ENCODE measurements around the gene SLC8A1.

The SLC8A1 gene

GRCh38 chr2:40439473-40439872 is 12.4 kb downstream of the SLC8A1 start:
- H3K36me3 ChIP-seq (ENCODE audit: insufficient read depth, low read length), result no peaks in the 10 kb centered on the region
- H3K4me3 ChIP-seq, result no peak overlapping the region
- DNase-seq (ENCODE audit: low read depth, low spot score), result no peak
- H3K27ac ChIP-seq, result no peak overlapping the region
- H3K9ac ChIP-seq (ENCODE audit: insufficient read length), result no peak overlapping the region
- no peaks in the 10 kb centered on the region for H3K9me3 ChIP-seq (ENCODE audit: low read depth, low read length)
- no peak for TF ChIP-seq EZH2 (IDR thresholded peaks at IDR 0.05)
- no peak for TF ChIP-seq POLR2AphosphoS5 (IDR thresholded peaks at IDR 0.05; ENCODE audit: borderline replicate concordance, low read depth, low read length)
- TF ChIP-seq FOXP2 (optimal IDR thresholded peaks at IDR 0.05; ENCODE audit: control extremely low read depth, extremely low read length, insufficient read depth), result no peak

GRCh38 chr2:40436093-40436475 is 15.8 kb downstream of the SLC8A1 start:
- Histone ChIP-seq H3K9ac (ENCODE audit: insufficient read length) (no peak overlapping the region), H3K4me3 (no peak overlapping the region), H3K27ac (no peak overlapping the region), H3K9me3 (ENCODE audit: low read depth, low read length) (no peaks in the 10 kb centered on the region), H3K36me3 (ENCODE audit: insufficient read depth, low read length) (no peaks in the 10 kb centered on the region)
- TF ChIP-seq FOXP2 (optimal IDR thresholded peaks at IDR 0.05; ENCODE audit: control extremely low read depth, extremely low read length, insufficient read depth) (no peak), POLR2AphosphoS5 (IDR thresholded peaks at IDR 0.05; ENCODE audit: borderline replicate concordance, low read depth, low read length) (no peak), EZH2 (IDR thresholded peaks at IDR 0.05) (no peak)
- DNase-seq (ENCODE audit: low read depth, low spot score), result no peak

- no peak for TF ChIP-seq POLR2AphosphoS5 (IDR thresholded peaks at IDR 0.05; ENCODE audit: borderline replicate concordance, low read depth, low read length)
- TF ChIP-seq EZH2 (IDR thresholded peaks at IDR 0.05), result no peak
- no peak for TF ChIP-seq FOXP2 (optimal IDR thresholded peaks at IDR 0.05; ENCODE audit: control extremely low read depth, extremely low read length, insufficient read depth)
- no peak overlapping the region for H3K4me3 ChIP-seq
- DNase-seq (ENCODE audit: low read depth, low spot score), result no peak
Measured at GRCh38 chr2:40435426-40436092, 16.3 kb downstream of the SLC8A1 start.

GRCh38 chr2:40434731-40435271 is 17.1 kb downstream of the SLC8A1 start:
- no peak for DNase-seq (ENCODE audit: low read depth, low spot score)

More at GRCh38 chr2:40435426-40436092, 16.3 kb downstream of the SLC8A1 start:
- no peak overlapping the region for H3K27ac ChIP-seq
- no peak overlapping the region for H3K9ac ChIP-seq (ENCODE audit: insufficient read length)
- H3K36me3 ChIP-seq (ENCODE audit: insufficient read depth, low read length), result no peaks in the 10 kb centered on the region
- no peaks in the 10 kb centered on the region for H3K9me3 ChIP-seq (ENCODE audit: low read depth, low read length)

GRCh38 chr2:40433736-40434135 is 18.2 kb downstream of the SLC8A1 start:
- no peak for TF ChIP-seq POLR2AphosphoS5 (IDR thresholded peaks at IDR 0.05; ENCODE audit: borderline replicate concordance, low read depth, low read length)
- TF ChIP-seq EZH2 (IDR thresholded peaks at IDR 0.05), result no peak
- no peak for TF ChIP-seq FOXP2 (optimal IDR thresholded peaks at IDR 0.05; ENCODE audit: control extremely low read depth, extremely low read length, insufficient read depth)
- Histone ChIP-seq H3K9ac (ENCODE audit: insufficient read length) (no peak overlapping the region), H3K4me3 (no peak overlapping the region), H3K27ac (no peak overlapping the region), H3K9me3 (ENCODE audit: low read depth, low read length) (no peaks in the 10 kb centered on the region), H3K36me3 (ENCODE audit: insufficient read depth, low read length) (no peaks in the 10 kb centered on the region)
- no peak for DNase-seq (ENCODE audit: low read depth, low spot score)

More at GRCh38 chr2:40434731-40435271, 17.1 kb downstream of the SLC8A1 start:
- H3K27ac ChIP-seq, result no peak overlapping the region
- no peak for TF ChIP-seq EZH2 (IDR thresholded peaks at IDR 0.05)
- no peak for TF ChIP-seq POLR2AphosphoS5 (IDR thresholded peaks at IDR 0.05; ENCODE audit: borderline replicate concordance, low read depth, low read length)
- TF ChIP-seq FOXP2 (optimal IDR thresholded peaks at IDR 0.05; ENCODE audit: control extremely low read depth, extremely low read length, insufficient read depth), result no peak
- no peaks in the 10 kb centered on the region for H3K36me3 ChIP-seq (ENCODE audit: insufficient read depth, low read length)
- H3K9ac ChIP-seq (ENCODE audit: insufficient read length), result no peak overlapping the region
- H3K9me3 ChIP-seq (ENCODE audit: low read depth, low read length), result no peaks in the 10 kb centered on the region
- no peak overlapping the region for H3K4me3 ChIP-seq

- DNase-seq (ENCODE audit: low read depth, low spot score), result no peak
- TF ChIP-seq POLR2AphosphoS5 (IDR thresholded peaks at IDR 0.05; ENCODE audit: borderline replicate concordance, low read depth, low read length) (no peak), EZH2 (IDR thresholded peaks at IDR 0.05) (no peak), FOXP2 (optimal IDR thresholded peaks at IDR 0.05; ENCODE audit: control extremely low read depth, extremely low read length, insufficient read depth) (no peak)
- no peak overlapping the region for H3K4me3 ChIP-seq
- H3K27ac ChIP-seq, result no peak overlapping the region
- H3K9ac ChIP-seq (ENCODE audit: insufficient read length), result no peak overlapping the region
- no peaks in the 10 kb centered on the region for H3K36me3 ChIP-seq (ENCODE audit: insufficient read depth, low read length)
- H3K9me3 ChIP-seq (ENCODE audit: low read depth, low read length), result no peaks in the 10 kb centered on the region
Measured at GRCh38 chr2:40432921-40433483, 18.9 kb downstream of the SLC8A1 start.

GRCh38 chr2:40431600-40431955 is 20.3 kb downstream of the SLC8A1 start:
- no peaks in the 10 kb centered on the region for H3K36me3 ChIP-seq (ENCODE audit: insufficient read depth, low read length)
- no peak overlapping the region for H3K27ac ChIP-seq
- no peak overlapping the region for H3K4me3 ChIP-seq
- no peaks in the 10 kb centered on the region for H3K9me3 ChIP-seq (ENCODE audit: low read depth, low read length)
- TF ChIP-seq EZH2 (IDR thresholded peaks at IDR 0.05) (no peak), POLR2AphosphoS5 (IDR thresholded peaks at IDR 0.05; ENCODE audit: borderline replicate concordance, low read depth, low read length) (no peak), FOXP2 (optimal IDR thresholded peaks at IDR 0.05; ENCODE audit: control extremely low read depth, extremely low read length, insufficient read depth) (no peak)
- H3K9ac ChIP-seq (ENCODE audit: insufficient read length), result no peak overlapping the region
- DNase-seq (ENCODE audit: low read depth, low spot score), result no peak

GRCh38 chr2:40430776-40431599 is 20.9 kb downstream of the SLC8A1 start:
- H3K27ac ChIP-seq, result no peak overlapping the region
- no peak overlapping the region for H3K4me3 ChIP-seq
- no peak for DNase-seq (ENCODE audit: low read depth, low spot score)
- H3K36me3 ChIP-seq (ENCODE audit: insufficient read depth, low read length), result no peaks in the 10 kb centered on the region
- no peak overlapping the region for H3K9ac ChIP-seq (ENCODE audit: insufficient read length)
- H3K9me3 ChIP-seq (ENCODE audit: low read depth, low read length), result no peaks in the 10 kb centered on the region
- TF ChIP-seq POLR2AphosphoS5 (IDR thresholded peaks at IDR 0.05; ENCODE audit: borderline replicate concordance, low read depth, low read length), result no peak
- TF ChIP-seq EZH2 (IDR thresholded peaks at IDR 0.05), result no peak
- TF ChIP-seq FOXP2 (optimal IDR thresholded peaks at IDR 0.05; ENCODE audit: control extremely low read depth, extremely low read length, insufficient read depth), result no peak
